HG03432 (cell line): ENCODE measurements around the gene CAPZB.

ENCODE experiments used
- ATAC-seq: cut with Tn5 transposase; IDR thresholded peaks from one replicate; pipeline ENCODE4 v1.9.1; 2021; ENCODE audit warnings: mild to moderate bottlenecking, moderate library complexity; ENCODE audit not compliant: unreplicated experiment

The CAPZB gene

DNA sequence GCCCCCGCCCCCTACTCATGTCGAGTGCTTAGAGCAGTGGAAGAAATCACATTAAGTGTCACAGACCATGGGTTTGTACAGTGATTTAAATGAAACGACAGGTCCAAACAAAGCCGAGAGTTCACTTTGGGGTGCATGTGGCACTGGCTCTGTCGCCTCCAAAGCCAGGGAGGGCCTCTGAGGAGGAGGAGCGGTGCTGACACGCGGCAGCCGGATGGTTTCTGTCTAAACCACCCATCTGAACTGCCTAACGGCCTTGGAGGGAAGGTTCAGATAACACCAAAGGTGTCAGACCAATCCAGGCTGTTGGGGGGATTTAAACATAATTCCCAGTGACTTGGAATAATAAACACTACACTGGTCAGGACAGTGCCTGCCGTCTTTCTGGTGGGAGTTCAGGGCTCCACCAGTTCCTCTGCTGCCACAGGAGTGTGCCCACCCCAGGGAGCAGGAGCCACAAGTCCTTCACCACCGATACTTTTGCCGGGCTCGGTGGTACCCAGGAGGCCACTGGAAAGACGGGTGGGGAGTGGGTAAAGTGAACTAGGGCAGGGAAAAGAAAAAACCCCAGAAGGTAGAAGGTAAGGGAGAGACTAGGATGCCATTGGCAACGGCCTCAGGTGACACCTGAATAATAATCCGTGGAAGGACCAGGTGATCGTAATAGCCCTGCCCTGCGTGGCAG, 95.0 kb downstream of the CAPZB start:
- peak; percentile 10 for ATAC-seq

DNA sequence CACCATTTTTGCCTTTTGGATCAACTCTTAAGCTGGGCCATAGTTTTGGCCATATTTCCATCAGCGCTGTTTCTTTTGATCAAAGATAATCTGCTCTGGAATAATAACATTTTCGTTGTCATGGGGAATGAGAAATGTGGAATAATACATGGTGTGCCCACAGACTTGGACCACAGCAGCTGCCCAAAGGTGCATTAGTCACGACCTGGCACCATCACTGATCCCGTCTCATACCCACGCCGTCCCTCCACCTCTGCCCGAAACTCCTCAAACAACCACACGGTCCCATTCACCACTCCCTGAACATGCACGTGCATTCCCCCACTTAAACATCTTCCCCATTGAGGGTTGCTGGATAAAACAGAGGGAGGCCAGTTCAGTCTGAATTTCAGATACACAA, 96.4 kb downstream of the CAPZB start:
- ATAC-seq = no peak

DNA sequence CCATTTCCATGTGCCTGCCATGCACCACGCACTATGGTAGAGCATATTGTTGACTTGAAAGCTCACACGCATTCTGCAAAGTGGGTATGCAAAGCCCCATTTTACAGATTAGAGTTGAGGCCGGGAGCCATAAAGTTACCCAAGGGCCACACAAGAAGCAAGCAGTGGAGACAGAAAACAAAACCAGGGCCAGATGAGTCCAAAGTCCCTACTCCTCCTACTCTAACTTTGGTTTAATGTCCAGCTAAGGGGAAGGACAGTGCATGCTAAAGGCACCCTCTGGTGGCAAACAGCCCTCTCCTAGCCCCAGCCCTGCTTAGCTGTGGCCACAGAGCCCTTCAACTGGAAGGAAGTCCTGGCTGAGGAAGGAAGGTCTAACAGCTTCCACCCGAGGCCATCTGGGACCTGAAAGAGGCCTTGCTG, 98.3 kb downstream of the CAPZB start:
- no peak for ATAC-seq

DNA sequence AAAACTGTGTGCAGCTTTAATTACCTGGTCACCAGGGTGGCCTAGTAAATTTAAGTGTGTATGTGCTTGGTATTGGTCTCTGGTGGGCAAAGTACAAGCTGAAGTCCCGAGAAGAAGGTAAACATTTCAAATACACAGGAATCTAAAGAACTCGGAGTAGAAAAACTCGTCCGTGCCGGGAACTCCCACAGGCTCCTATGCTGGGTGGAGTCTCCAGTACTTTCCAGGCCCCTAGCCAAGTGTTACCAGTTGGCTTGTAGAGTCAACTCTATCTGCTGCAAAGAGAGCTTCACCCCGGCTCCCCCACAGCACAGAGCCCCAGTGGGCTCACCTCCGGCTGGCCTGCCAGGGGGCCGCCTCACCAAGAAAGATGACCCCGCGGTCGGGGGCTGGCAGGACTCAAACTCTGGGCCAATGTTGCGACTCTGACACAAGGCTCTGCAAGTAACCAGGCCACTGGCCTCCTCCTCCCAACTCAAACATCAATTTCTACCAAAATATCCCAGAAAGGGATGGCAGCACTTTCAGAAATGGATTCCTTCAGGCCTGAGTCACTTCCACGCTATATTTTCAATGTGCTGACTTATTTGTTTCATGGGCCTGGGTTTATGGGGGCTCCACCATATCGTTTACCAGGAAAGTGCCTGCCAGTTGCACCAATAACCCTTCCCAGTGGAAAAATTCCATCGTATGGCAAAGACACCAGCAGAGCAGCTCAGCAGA, 99.3 kb downstream of the CAPZB start:
- no peak for ATAC-seq

DNA sequence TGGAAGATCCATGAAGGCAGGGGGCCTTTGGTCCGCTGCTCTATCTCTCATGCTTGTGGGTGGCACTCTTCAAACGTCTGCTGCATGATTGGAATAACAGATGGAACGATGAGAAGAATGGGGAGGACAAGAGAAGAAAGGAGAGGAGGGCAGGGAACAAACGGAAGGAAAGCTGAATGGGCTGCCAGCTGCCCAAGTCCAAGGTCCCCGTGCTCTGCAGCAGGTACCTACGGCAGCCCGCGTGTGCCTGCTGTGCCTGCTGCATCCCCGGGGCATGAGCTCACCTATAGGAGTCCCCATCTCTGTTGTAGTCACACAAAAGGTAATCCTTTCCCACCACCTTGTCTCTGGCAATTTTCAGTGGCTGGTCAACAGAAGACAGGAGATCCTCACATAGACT, 100.1 kb downstream of the CAPZB start:
- no peak for ATAC-seq

DNA sequence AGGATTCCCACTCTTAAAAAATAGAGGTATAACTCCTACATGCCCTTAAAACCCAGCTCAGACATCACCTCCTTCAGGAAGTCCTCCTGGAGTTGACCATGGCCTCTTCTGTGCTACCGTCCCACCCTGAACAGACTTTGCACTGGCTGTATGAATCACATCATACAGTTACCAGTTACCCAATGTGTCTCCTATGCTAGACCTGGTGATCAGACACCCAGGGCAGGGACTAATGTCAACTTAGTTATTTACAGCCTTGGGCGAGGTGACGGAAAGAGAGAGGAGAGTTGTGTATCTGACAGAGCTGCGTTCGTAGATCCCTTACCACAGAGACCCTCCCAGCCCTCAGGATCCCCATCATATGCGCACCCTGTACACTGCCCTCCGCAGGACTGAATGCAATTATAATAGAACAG, 100.6 kb downstream of the CAPZB start:
- no peak for ATAC-seq

DNA sequence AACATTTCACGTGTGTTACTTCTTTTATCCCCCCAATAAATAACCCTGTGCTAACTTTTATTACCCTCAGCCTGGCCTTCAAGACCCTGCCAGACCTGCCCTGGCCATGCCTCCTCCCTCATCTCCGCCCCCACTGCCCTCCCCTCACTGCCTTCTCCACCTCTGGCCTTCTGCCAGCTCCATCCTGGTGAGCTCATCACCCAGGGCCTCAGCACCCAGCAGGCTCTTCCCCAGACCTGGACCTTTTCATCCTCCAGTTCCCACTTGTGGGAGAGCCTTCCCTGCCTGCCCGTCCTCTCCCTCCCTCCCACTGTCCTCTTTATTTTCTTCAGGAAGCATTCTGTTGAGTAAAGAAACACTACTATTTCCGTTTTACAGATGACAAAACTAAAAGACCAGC, 101.2 kb downstream of the CAPZB start:
- no peak for ATAC-seq

DNA sequence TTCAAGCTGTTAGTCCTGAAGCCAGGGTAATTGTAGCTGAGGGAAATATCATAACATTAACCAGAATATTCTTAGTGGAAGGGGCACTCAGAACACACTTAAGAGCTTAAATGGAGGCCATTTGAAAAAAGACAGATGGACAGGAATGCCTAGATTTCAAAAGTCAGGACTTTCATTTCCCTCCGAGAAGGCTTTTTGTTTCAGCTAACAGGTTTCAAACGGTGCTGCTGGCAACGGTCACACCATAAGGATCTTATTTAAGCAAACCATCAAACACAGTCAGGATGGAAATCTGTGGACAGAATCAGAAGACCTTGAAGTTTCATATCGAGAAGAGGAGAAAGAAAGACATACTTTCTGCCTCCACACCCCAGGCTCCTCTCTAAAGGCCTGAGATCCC, 103.1 kb downstream of the CAPZB start:
- no peak for ATAC-seq

DNA sequence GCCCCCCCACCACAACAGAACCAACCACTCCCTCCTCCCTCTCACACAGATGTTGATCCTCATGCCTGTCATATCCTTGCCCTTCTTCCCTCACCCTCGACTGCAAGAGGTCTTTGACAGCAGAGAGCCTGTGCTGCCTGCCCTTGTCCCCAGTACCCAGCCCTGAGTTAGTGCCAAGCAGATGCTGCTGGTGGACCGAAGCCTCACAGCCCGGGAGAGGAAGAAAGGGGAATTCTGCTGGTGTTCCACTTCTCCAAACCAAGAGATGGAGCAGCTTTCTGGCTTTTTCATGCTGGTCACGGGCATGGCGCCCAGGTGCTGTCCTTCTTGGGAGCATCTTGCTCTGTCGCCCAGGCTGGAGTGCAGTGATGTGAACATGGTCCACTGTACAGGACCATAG, 104.1 kb downstream of the CAPZB start:
- ATAC-seq = no peak

DNA sequence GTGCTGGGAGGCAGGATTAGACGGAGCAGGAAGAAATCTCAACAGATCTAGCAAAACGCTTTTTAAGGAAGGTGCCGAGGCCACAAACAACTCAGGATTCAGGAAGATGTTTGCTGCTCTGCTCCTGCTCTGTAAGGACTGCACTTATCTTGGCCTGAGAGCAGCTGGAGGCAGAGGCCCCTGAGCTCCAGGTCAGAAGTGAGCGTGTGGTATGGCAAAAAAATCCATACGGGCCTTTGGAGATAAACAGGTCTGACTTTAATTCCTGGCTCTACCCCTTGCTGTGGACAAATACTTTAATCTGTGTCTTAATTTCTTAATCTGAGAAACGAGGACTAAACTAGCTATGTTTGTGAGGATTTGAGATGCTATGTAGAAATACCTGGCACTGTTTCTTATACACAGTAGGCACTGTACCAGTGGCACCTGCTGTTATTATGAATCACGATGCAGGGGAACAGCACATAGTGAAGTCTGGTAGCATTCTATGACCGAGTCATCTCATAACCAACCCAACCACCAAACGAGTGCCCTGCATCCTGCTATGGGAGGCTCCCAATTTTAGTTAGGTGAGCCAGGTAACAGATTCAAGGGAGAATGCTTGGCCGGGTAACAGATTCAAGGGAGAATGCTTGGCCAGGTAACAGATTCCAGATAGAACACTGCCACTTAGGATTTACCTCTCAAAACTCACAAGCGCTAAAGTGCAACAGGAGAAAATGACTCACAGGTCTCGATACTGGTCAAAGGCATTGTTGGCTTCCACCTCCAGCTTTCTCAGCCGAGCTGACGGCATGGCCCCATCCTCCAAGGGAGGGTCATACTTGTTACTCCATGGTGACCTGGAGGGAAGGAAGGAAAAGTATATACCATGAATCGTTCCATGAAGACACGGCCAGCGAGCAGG, 107.3 kb downstream of the CAPZB start:
- no peak for ATAC-seq

DNA sequence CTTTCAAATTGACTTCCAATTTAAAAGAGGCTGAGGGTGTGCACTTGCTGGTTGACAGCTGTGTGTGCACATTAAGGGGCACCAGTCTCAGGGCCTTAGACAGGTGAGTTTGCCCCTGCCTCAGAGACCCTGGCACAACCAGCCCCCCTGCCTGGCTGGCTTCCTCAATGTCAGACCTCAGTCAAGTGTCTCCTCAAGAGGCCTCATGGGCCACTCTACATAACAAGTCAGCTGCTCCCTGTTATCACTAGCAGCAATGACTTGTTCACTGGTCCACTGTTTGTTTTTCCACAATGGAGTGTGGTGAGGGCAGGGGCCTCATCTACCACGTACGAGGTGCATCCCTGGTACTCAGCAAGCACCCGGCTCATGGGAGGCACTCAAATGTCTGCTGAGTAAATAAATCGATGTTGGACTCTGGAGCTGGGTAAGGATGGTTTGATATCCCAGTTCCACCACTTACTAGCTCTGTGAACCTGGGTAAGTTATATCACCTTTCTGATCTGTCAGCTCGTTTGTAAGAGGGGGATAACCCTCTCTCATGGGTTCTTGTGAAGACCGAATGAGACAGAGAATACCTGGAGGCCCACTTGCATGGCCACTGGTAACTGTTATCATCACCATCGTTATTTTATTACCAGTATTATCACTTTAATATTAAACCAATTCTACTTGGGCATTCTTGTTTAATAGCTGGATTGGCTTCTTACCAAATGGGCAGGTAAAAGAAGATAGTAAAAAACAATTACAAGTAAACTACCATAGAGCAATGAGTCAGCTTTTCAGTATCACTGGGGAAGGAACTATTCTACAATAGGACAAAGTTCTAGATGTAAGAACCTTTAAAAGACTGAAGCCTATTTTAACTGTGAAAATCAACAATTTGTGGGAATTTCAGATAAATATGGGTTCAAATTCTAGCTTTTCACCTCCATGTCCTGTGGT, 108.6 kb downstream of the CAPZB start:
- no peak for ATAC-seq

DNA sequence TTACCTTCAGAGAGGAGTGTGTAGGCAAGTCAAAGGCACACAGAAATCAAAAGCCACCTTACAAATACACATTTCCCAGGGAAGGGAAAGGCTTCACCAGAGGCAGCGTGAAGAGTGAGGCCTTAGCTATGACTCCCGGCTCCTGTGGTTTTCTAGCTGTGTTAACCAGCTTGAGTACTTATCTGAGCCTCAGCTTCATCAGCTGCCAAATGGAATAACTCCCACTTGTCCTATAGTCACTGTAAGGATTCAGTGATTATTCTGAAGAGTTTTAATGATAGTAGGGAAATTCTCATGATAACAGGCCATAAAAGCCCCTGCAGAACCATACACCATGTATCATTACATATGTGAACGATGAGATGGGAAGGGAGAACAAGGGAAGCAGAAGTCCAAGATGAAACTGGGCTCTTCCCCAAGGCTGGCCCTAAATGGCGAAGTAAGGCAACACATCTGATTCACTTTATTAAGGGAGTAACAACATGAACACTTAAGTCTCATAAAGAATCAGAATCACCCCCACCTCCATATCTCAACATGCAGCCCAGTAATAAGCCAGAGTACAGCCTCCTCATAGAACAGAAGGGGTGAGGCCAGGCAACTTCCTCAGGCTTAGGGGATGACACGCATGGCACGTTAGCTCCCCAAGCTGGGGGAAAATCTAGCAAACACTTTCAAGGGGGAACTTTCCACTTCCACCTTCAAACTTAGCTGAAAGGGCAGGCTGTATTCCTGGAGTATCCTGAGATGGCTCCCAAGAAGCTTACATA, 109.5 kb downstream of the CAPZB start:
- ATAC-seq = no peak

DNA sequence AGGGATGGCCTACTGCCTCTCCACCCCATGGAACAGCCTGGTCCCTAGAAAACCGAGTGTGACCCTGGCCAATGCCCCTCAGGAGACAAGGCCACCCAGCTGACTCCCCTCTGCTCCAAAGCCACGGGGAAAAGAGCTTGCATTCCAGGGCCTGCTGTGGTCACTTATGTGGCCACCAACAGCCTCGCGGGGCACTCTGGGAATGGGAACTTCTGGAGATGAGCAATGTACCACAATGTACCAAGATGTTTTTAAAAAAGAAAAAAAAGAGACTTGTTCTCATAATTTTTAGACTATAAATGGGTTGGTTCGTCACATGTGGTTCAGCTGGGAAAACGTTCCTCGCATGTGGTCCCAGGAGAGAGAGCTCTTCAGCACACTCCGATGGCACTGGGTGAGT, 110.4 kb downstream of the CAPZB start:
- ATAC-seq = no peak

DNA sequence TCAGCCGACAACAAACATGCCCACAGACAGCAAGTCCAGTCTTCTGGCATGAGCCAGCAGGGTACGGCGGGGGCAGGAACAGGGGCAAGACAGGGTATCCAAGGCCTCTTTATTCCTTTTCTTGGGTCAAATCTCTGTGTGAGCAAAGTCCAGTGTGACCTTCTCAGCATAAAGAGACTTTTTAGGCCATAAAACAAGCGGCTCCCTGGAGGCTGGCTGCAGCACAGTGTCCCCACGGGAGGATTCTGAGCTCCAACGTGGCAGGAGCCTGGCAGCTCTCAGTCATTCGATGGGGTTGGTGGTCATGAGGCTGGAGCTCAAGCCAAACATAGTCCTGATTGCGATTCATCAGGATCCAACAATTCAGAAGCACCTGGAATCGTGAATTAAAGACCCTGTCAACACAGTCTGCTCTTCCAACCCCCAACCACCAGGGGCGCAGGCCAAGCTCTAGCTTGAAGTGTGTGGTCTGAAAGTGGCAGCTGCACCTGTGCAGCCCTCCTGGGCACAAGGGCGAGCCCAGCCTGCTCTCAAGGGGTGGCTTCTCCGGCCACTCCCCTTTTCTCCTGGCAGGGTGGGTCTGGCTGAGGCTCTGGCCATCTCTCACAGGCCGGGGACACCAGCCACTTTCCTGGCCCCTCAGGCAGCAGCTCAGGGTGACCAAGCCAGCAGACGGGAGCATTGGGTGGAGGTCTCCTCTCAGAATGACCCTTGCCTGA, 111.1 kb downstream of the CAPZB start:
- ATAC-seq = no peak

DNA sequence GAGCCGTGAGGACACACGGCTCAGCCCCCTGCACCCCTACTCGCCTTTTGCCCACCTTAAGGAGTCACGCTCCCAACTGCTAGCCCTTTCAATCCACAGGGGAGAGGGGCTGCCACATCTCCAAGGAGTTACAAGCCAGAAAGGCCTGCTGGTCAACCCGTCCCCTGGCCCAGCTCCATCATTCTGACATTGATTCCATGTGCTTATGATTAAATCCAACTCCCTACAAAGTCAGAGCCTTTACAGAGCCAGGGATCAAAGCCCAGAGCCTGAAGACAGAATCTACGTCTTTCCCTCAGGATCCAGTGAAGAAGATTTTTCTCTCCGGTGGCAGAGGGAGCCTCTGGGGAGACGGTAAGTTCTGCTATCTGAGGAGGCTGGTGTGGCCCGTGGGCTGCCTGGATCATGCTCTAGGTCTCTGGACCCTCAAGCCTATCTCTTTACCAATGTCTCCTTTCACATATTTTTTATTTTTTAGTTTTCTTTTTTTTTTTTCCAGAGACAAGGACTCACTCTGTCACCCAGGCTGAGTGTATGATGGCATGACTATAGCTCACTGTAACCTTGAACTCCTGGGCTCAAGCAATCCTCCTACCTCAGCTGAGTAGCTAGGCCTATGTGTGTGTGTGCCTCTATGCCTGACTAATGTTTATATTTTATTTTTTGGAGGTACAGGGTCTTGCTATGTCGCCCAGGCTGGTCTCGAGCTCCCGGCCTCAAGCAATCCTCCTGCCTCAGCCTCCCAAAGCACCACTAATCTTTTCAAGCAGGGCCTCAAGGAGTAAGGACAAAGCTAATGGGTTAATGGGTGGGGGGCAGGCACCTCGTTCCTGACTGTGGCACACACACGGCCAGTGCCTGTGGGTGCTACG, 111.9 kb downstream of the CAPZB start:
- no peak for ATAC-seq

DNA sequence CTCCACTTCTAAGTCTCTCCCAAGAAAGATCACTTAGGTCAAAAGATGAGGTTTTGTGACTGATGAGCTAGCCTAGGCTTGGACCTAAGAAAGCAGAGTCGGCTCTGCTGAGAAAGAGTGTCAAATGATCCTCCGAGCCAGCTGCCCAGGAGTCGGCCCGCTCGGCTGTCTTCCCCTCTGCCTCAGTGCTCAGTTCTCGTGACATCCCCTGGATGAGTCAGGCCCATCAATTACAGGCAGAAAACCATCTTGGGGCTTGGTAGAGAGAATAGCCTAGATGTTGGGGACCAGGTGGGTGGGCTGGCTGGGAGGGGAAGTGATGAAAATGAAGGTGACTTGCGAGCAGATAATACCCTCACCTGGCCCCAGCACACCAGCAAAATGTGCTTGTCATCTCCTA, 112.7 kb downstream of the CAPZB start:
- ATAC-seq = no peak

DNA sequence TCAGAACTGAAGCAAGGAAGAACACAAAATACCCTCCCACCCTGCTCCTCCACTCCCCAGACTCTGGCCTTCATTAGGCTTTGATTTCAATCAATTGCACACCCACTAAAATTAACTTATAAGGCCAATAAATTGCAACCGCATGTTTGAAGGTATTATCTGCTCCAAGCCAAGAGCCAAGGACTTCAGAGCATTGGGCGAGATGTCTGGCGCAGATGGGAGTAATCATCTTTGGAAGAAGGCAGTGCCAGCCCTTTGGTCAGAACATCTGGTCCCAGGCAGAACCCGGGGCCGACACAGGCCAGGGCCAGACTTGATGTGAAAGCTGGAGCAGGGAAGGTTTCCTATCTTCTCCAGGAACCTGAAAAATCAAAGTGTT, 113.2 kb downstream of the CAPZB start:
- no peak for ATAC-seq
